ENCODE results near the gene HINFP.

Gene HINFP

DNA sequence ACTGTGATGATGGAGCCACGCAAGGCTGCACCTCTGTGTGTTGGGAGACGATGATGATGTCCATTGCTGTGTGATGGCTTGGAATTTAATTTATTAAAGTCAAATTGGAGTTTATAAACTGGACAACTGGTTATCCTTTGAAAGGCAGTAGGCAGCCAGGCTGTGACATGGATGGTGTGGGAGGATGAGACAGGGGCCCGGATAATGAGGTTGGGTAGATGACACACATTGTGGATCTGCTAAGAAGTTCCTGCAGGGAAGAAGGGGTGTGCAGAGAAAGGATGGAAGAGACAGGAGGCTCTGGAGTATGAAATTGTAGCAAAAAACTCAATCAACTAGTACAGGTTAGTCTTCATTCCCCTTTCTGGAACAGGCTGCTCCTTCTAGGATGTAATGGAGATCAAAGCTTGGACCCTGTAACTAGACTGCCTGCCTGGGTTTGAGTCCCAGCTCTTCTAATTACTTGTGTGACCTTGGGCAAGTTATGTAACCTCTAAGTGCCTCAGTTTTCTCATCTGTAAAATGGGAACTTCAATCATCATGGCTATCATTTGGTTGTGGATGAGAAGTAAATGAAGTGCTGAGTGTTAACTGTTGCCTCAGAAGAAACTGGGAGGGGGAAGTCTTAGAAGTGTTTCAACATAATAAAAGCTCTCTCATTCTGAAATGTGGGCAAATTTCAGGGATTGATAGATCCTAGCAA, 4.2 kb upstream of the HINFP start:
- TF ChIP-seq GATA3 (IDR thresholded peaks at IDR 0.05; ENCODE audit: low read depth, low read length) (no peak), GATA2 (IDR thresholded peaks at IDR 0.05; ENCODE audit: low read depth, low read length) (no peak)

DNA sequence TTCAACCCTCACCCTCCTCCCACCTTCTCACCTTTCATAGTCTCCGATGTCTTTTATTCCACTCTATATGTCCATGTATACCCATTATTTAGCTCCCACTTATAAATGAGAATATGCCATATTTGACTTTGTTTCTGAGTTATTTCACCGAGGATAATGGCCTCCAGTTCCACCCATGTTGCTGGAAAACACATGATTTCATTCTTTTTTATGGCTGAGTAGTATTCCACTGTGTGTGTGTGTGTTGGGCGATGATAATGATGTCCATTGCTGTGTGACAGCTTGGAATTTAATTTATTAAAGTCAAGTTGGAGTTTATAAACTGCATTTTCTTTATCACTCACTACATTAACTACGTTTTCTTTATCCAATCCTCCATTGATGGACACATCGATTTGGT, 3.2 kb upstream of the HINFP start:
- TF ChIP-seq GATA2 (IDR thresholded peaks at IDR 0.05; ENCODE audit: low read depth, low read length) (no peak), GATA3 (IDR thresholded peaks at IDR 0.05; ENCODE audit: low read depth, low read length) (no peak)

DNA sequence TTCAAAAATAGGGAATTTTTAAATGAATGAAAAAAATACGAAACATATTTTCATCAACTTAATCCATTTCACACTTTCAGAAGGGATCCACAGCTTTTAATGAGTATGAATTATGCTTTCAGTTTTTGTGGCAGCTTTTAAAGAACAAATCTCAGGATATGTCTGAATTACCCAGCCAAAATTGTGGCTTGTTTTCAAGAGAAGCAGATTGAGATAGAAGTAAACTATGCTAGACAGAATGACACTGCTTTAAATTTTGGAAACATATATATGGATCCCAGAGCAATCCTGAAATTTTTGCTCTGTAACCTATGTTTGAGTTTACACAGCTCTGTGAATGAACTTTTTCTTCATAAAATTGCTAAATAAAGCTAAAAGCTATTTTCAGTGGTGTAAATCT, 2.4 kb upstream of the HINFP start:
- TF ChIP-seq GATA2 (IDR thresholded peaks at IDR 0.05; ENCODE audit: low read depth, low read length) = no peak
- TF ChIP-seq GATA3 (IDR thresholded peaks at IDR 0.05; ENCODE audit: low read depth, low read length) = no peak

DNA sequence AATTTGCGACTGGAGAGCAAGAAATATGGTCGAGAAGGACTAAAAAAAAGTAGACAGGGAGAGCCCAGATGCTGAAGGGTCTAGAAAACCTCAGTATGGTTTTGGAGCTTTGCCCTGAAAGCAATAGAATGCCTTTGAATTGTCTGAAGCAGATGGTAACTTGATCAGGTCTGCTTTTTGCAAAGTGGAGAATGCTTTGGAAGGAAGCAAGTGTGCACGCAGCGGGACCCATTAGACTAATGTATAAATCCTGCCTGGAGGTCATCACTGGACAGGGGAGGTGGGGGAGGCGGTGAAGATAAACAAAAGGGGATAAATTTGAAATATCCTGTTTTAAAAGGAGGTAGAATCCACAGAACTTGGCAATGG, 757 bp upstream of the HINFP start:
- TF ChIP-seq GATA2 (IDR thresholded peaks at IDR 0.05; ENCODE audit: low read depth, low read length) (no peak), GATA3 (IDR thresholded peaks at IDR 0.05; ENCODE audit: low read depth, low read length) (no peak)

DNA sequence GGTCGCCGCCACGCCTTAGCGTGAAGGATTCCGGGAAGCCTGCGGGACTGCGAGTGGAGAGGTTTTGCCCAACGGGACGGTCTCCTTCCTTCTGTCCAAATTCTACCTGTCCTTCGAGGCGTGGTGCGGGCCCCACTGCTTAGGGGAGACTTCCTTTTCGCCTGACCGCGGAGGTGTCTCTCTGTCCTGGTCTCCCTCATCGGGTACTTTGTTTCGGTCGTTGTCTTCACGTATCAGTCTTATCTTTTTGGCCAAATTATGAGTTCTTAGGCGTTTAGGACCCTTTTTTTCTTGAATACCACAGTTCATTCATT, 388 bp downstream of the HINFP start:
- TF ChIP-seq GATA2 (IDR thresholded peaks at IDR 0.05; ENCODE audit: low read depth, low read length) (no peak), GATA3 (IDR thresholded peaks at IDR 0.05; ENCODE audit: low read depth, low read length) (no peak)

DNA sequence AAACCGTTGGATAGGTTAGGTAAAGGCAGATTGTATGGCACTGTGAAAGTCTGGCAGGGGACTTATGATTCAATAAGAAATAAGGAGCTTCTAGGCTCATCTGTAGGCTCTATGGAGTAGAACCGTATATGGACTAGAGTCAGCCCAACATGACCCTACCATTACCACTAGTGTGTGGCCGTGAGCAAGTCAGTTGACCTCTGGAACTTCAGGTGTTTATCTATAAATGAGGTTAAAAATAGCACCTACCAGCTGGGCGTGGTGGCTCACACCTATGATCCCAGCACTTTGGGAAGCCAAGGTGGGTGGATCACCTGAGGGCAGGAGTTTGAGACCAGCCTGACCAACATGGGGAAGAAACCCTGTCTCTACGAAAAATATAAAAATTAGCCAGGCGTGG, 4.4 kb downstream of the HINFP start:
- TF ChIP-seq GATA3 (IDR thresholded peaks at IDR 0.05; ENCODE audit: low read depth, low read length) = no peak
- no peak for TF ChIP-seq GATA2 (IDR thresholded peaks at IDR 0.05; ENCODE audit: low read depth, low read length)

DNA sequence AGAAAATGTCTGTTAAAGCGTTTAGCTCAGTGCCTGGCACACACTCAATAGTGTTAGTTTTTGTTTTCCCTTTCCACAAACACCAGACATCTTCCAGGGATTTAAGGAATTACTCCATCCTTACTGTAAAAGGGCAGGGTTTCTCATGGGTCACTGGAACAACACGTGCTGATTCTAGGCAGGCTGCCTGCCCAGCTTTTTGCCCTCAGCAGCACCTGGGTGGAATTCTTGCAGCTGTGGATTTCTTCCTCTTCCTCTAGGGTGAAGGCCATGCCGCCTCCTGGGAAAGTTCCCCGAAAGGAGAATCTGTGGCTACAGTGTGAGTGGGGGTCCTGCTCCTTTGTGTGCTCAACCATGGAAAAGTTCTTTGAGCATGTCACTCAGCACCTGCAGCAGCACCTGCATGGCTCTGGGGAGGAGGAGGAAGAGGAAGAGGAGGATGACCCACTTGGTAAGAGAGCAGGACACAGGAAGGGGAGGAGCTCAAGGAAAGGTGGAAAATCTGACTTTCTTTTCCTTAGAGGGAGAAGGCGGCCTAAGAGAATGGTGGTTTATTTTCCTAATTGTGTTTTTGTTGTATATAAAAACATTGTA, 5.4 kb downstream of the HINFP start:
- TF ChIP-seq GATA3 (IDR thresholded peaks at IDR 0.05; ENCODE audit: low read depth, low read length) (no peak), GATA2 (IDR thresholded peaks at IDR 0.05; ENCODE audit: low read depth, low read length) (no peak)

DNA sequence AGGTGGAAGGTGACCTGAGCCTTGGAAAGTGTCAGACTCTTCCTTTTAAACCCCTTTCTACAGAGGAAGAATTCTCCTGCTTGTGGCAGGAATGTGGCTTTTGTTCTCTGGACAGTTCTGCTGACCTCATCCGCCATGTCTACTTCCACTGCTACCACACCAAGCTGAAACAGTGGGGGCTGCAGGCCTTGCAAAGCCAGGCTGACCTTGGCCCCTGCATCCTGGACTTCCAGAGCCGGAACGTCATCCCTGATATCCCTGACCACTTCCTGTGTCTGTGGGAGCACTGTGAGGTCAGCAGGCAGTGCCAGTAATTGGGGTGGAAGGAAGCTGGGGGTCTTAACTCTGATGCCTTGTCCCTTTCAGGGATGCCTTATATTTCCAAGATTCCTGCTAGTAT, 9.3 kb downstream of the HINFP start:
- TF ChIP-seq GATA2 (IDR thresholded peaks at IDR 0.05; ENCODE audit: low read depth, low read length) (no peak), GATA3 (IDR thresholded peaks at IDR 0.05; ENCODE audit: low read depth, low read length) (no peak)

DNA sequence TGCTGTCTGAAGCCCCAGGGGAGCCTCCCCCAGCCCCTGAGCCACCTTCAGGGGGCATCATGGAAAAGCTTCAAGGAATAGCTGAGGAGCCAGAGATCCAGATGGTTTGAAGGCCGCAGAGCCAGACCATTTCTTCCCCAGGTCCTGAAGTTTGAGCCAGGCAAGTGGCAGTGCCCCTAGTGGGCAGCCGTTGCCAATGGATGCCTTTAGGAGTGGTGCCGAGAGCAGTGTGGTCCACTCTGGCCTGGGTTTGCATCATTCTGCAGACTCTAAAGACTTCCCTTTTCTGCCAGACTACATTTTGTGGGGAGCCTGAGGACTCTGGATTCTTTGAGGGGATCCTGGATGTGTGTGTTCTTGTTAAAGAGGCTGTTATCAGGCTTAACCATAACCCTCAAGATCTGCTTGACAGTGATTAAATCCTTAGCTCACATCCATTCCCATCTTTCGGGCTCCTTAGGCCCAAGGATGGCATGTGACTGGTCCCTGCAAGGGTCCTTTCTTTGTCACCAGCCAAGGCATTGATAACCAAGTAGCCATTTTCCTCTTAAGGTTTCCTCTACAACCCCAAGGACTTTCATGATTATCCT, 13.1 kb downstream of the HINFP start:
- TF ChIP-seq GATA2 (IDR thresholded peaks at IDR 0.05; ENCODE audit: low read depth, low read length) (no peak), GATA3 (IDR thresholded peaks at IDR 0.05; ENCODE audit: low read depth, low read length) (no peak)

DNA sequence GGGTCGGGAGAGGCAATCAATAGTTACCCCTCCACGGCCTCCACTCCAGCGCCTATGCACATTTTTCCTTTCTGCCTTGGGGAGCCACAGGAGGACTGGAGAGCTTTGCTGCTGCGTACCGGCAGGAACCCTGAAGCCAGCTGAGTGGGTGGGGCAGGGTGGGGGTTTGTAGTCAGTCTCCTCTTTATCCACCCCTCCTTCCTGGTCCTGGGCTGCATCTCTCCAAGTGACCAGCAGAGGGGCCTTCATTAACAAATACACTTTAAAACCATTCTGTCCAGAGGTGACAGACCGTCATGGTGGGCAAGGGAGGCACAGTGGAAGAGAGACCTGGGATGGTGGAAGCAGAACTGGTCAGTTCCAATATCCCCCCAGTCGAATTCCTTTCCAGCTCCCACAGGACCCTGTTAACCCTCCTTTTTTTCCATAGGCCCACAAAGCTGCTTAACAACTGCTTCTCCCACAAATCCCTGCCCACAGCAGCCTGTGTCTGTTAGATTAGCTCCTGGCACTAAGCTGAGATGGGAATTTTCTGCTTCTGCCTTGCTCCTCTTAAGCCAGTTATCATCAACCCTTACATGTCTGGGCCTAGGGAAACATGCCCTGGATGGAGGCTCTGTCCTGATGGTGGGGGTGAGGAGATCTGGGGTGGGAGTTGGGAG, 23.6 kb downstream of the HINFP start:
- no peak for TF ChIP-seq GATA2 (IDR thresholded peaks at IDR 0.05; ENCODE audit: low read depth, low read length)
- no peak for TF ChIP-seq GATA3 (IDR thresholded peaks at IDR 0.05; ENCODE audit: low read depth, low read length)

DNA sequence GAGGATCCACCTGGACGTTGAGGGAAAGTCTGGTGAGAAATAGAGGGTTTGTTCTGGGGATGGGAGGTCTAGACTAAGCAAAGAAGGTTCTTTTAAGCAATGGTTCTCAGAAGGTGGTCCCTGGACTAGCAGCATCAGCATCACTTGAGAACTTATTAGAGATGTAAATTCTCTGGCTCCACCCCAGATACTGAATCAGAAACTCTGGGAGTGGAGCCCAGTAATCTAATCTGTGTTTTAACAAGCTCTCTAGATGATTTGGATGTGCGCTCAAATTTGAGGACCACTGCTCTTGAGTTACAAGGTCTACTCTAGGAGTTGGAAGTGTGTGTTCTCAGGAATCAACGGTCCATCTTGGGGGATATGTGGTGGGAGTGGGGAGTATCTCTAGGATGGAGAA, 24.2 kb downstream of the HINFP start:
- no peak for TF ChIP-seq GATA3 (IDR thresholded peaks at IDR 0.05; ENCODE audit: low read depth, low read length)
- TF ChIP-seq GATA2 (IDR thresholded peaks at IDR 0.05; ENCODE audit: low read depth, low read length) = no peak

DNA sequence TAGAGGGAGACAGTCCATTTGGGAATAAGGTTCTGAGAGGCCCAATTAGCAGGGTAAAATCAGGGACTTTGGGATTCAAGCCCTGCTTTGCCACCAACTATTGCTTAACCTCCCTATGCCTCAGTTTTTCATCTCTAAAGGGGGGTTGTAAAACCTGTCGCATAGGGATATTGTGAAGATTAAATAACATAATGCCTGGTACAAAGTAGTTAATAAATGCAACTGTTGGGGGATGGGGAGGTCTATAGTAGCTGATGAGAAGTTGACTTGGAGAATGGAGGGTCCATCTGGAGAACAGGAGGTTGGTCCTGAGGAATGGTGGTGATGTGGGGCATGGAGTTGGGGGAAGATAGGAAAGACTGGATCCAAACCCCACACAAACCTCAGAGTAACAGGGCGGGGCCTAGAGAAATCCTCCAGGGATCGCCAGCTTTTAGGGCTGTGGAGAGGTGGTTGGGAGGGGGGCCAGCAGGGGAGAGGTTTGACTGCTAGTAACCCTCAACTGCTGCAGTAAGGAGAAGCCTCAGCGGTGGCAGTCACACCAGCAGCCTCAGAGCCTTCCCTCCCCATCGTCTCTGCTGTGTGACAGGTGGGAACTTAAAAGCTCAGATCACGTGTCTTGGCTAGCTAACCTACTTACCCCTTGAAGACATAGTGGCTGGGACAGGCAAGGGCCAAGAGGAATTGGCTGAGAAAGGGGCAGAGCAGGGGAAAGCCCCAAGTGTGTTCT, 26.4 kb downstream of the HINFP start:
- TF ChIP-seq GATA3 (IDR thresholded peaks at IDR 0.05; ENCODE audit: low read depth, low read length) (no peak), GATA2 (IDR thresholded peaks at IDR 0.05; ENCODE audit: low read depth, low read length) (no peak)

DNA sequence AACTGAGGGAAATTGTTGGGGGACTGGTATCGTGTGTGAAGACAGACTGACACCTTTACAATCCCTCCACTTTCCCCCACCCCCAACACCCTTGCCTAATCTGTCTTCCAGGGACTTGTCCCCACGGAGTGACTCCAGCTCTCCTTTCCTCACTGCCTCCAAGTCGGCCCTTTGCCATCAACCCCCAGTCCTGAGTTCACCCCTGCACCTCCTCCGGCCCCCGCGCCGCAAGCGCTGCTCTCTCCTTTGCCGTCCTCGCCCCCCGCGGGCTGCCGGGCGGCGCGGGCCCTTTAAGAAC, 27.3 kb downstream of the HINFP start:
- TF ChIP-seq GATA3 (IDR thresholded peaks at IDR 0.05; ENCODE audit: low read depth, low read length) = no peak
- no peak for TF ChIP-seq GATA2 (IDR thresholded peaks at IDR 0.05; ENCODE audit: low read depth, low read length)

DNA sequence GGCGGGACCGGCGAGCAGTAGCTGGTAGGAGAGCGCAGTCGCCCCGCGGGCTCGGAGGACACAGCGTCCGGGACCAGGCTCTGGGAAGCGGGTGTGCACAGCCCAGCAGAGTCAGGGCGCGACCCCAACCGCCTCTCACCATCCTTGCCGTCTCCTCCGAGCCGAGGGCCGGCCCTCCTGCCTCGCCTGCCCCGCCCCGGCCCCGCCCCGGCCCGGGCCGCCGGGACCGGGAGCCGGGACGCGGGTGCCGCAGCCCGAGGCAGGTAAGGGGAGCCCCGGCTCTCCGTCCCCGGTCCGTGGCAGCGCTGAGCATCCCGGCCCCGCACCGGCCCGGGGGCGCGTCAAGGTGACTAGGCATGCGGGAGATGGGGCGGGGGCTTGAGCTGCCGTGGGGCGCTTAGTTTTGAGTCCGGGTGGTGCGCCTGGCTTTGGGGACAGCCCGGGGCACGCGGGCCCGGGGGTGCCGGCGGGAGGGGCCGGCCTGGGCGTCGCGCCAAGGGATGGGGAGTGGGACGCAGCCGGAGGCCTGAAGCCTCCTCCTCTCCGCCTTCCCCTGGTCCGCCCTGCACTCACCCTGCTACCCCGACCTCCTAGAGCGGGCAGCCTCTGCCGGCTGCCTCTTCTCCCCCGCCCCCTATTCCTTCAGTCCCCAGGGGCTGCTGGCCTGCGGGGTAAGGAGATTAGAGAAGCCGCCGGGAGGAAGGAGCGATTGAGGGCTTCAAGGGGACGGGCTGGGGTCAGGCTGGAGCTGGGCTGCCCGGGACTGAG, 27.8 kb downstream of the HINFP start, which contains the start of gene ABCG4:
ABCG4 (plus strand) TSS at position 35 of the 768 bp plus-strand sequence. CDS start 914 bp downstream, outside the sequence.
- no peak for TF ChIP-seq GATA2 (IDR thresholded peaks at IDR 0.05; ENCODE audit: low read depth, low read length)
- no peak for TF ChIP-seq GATA3 (IDR thresholded peaks at IDR 0.05; ENCODE audit: low read depth, low read length)
